H1 (cell line): ENCODE results near the gene BRMS1L. TPM values are rescaled to one million over a fixed set of nuclear protein-coding genes. Genes with fewer than 3 reads are reported as not detected.

Source experiments
- CEBPB ChIP-seq: IDR thresholded peaks from 2 replicates; pipeline ENCODE4 v1.6.1; 2012; ENCODE audit warnings: low read depth, low read length
- EZH2 ChIP-seq: fragments of 200-600 bp; sonication (generic); IDR thresholded peaks from 2 replicates; pipeline ENCODE4 v1.7.1; 2012; ENCODE audit warnings: low read depth, mild to moderate bottlenecking, moderate library complexity, low read length, inconsistent platforms; ENCODE audit not compliant: severe bottlenecking
- MAFK ChIP-seq: IDR thresholded peaks from 2 replicates; pipeline ENCODE4 v1.6.1; 2012; ENCODE audit warnings: low read depth, mild to moderate bottlenecking, improper control_type of control experiment, low read length
- RAD21 ChIP-seq, 2 experiments: IDR thresholded peaks in 1 of 2; conservative IDR thresholded peaks in 1 of 2; 2 replicates each; pipeline ENCODE4 v1.6.1; 2011; ENCODE audit warnings: low read depth in 2 of 2, low read length in 2 of 2, improper control_type of control experiment in 1 of 2, inconsistent platforms in 1 of 2, mild to moderate bottlenecking in 1 of 2, moderate library complexity in 1 of 2
- SP4 ChIP-seq: IDR thresholded peaks from 2 replicates; pipeline ENCODE4 v1.6.1; 2012; ENCODE audit warnings: low read length, inconsistent platforms
- polyA plus RNA-seq, 7 experiments: library from polyadenylated mRNA; depleted of rRNA in 3 of 7; stranded (reverse) in 5 of 7; unstranded in 2 of 7; fragments of >200 nt in 5 of 7; fragments of 200-250 nt in 2 of 7; gene quantifications; 1 replicate in 5 of 7; 2 replicates in 1 of 7; 4 replicates in 1 of 7; pipeline versions ENCODE4 v1.2.1 to v1.2.3, GENCODE V29; 2011 to 2013; ENCODE audit warnings: missing spikeins in 2 of 7, mixed read lengths in 2 of 7
- total RNA-seq: library from RNA; stranded (reverse); fragmentation: NEBNext Ultra II Directional; extraction: Animal tissue kit (Norgen Biotek cat#: 25700); gene quantifications from 2 replicates; pipeline ENCODE4 v1.2.1, GENCODE V29; 2021
- TF ChIP-seq, protein P1 (sequence below), 3 experiments: IDR thresholded peaks; 1 replicate in 2 of 3; 2 replicates in 1 of 3; pipeline versions ENCODE4 v1.5.1 to v1.6.1; 2011; ENCODE audit warnings: low read length in 3 of 3, mild to moderate bottlenecking in 3 of 3, inconsistent platforms in 2 of 3, low read depth in 1 of 3, moderate library complexity in 1 of 3; ENCODE audit not compliant: insufficient read depth in 1 of 3; ENCODE audit errors: control extremely low read depth in 1 of 3

BRMS1L gene
- total and polyA plus RNA-seq, 2 of the 8 experiments (the other 6 are each of a cell fraction or from before 2014, with no cell fraction given): 4.4 to 10.9 TPM

DNA sequence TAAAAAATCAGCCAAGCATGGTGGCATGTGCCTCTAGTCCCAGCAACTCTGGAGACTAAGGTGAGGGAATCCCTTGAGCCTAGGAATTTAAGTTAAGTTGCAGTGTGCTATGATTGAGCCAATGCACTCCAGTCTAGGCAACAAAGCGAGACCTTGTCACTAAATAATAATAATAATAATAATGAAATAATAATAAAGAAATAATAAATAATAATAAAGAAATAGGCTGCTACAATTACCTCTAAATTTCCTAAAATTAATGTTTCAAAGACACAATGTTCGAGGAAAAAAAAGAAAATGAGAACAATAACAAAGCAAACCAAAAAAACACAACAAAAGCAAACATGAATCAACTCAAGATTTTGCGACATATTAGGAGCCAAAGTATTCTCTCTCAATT, 46.8 kb upstream of the BRMS1L start (continued):
- TF ChIP-seq, protein P1, sequence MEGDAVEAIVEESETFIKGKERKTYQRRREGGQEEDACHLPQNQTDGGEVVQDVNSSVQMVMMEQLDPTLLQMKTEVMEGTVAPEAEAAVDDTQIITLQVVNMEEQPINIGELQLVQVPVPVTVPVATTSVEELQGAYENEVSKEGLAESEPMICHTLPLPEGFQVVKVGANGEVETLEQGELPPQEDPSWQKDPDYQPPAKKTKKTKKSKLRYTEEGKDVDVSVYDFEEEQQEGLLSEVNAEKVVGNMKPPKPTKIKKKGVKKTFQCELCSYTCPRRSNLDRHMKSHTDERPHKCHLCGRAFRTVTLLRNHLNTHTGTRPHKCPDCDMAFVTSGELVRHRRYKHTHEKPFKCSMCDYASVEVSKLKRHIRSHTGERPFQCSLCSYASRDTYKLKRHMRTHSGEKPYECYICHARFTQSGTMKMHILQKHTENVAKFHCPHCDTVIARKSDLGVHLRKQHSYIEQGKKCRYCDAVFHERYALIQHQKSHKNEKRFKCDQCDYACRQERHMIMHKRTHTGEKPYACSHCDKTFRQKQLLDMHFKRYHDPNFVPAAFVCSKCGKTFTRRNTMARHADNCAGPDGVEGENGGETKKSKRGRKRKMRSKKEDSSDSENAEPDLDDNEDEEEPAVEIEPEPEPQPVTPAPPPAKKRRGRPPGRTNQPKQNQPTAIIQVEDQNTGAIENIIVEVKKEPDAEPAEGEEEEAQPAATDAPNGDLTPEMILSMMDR (IDR thresholded peaks at IDR 0.05; ENCODE audit: control extremely low read depth in 1 of 3, insufficient read depth in 1 of 3, low read depth in 1 of 3, low read length in 3 of 3): no peak
- no peak for TF ChIP-seq SP4
- no peak for TF ChIP-seq RAD21 (IDR thresholded peaks at IDR 0.05 in 1 of 2, conservative IDR thresholded peaks at IDR 0.05 in 1 of 2; ENCODE audit: low read depth in 2 of 2, low read length in 2 of 2)
- TF ChIP-seq CEBPB: no peak
- TF ChIP-seq MAFK: no peak
- no peak for TF ChIP-seq EZH2
